ENCODE data around the gene ACADVL.

Gene ACADVL

DNA sequence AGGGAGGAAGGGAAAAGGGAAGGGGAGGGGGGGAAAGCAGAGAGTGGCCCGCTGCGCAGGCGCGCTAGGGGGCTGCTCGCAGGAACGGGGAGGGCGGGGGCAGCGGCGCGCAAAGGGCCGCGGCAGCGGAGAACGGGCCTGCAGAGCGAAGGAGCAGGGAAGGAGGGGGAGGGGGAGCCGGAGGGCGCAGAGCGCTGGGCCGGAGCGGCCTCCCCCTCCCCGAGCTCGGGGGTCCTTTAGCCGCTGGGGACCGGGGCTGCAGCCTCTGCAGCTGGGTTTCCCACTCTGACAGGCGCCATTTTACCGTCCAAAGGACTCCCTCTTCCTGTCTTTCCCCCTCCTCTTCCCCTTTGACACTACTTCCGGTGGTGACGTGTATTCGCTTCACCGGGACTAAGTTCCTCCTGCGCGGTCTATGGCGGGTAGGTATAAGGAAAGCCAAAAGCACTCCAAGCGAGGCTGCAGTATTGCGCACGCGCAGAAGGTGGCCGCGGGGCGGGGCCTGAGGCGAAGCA lies 32.0 kb downstream of the ACADVL start, which contains the start of gene CTDNEP1:
Gene CTDNEP1, minus strand, starts transcription at position 74 of the 515 bp plus-strand sequence. CDS start 438 bp downstream, outside the sequence.
- H3K9ac ChIP-seq (ENCODE audit: low read length) = peak within 1 kb of the TSS; percentile 95
- H3K27me3 ChIP-seq (ENCODE audit: insufficient read depth, low read length, poor library complexity) = no peaks in the 10 kb centered on the region
- peak within 1 kb of the TSS; percentile 89 for H3K4me3 ChIP-seq (ENCODE audit: low read length)
- peak within 1 kb of the TSS; percentile 100 for H3K27ac ChIP-seq (ENCODE audit: low read depth, low read length)
- no peak within 1 kb of the TSS for H2AK5ac ChIP-seq (ENCODE audit: low read length)
- peaks cover 44% of the 10 kb centered on the region for H3K79me2 ChIP-seq (ENCODE audit: control insufficient read depth, insufficient read depth, low read length)
- H3K79me1 ChIP-seq (ENCODE audit: low read length) = peaks cover 10% of the 10 kb centered on the region
- H2BK5ac ChIP-seq (ENCODE audit: low read length) = peak within 1 kb of the TSS; percentile 70
- no peak within 1 kb of the TSS for H2BK15ac ChIP-seq (replicated peaks; ENCODE audit: low read depth)
- H2BK120ac ChIP-seq (ENCODE audit: low read depth, low read length) = no peak within 1 kb of the TSS
- peaks cover 3% of the 10 kb centered on the region for H3K4me1 ChIP-seq (ENCODE audit: control insufficient read depth, low read depth, low read length)
- WGBS (ENCODE audit: extremely low coverage, insufficient coverage, low lambda C conversion rate) = no CpG with 5 or more reads among the region's 41 CpGs
- peaks cover 2% of the 10 kb centered on the region for H3K36me3 ChIP-seq (ENCODE audit: control insufficient read depth, insufficient read depth, low read length)
- peak within 1 kb of the TSS; percentile 98 for H3K4ac ChIP-seq (ENCODE audit: low read depth, low read length)
- H3K4me2 ChIP-seq (ENCODE audit: low read length) = peak within 1 kb of the TSS; percentile 81
- peak; percentile 100 for DNase-seq
- H4K8ac ChIP-seq (ENCODE audit: low read depth, low read length) = peak within 1 kb of the TSS; percentile 94
- peak within 1 kb of the TSS; percentile 89 for H3K23ac ChIP-seq (ENCODE audit: low read length)
- peak within 1 kb of the TSS; percentile 96 for H3K56ac ChIP-seq (ENCODE audit: low read length)
- H4K5ac ChIP-seq (ENCODE audit: low read length) = no peak within 1 kb of the TSS
- peak within 1 kb of the TSS; percentile 96 for H3K18ac ChIP-seq (ENCODE audit: low read length)

DNA sequence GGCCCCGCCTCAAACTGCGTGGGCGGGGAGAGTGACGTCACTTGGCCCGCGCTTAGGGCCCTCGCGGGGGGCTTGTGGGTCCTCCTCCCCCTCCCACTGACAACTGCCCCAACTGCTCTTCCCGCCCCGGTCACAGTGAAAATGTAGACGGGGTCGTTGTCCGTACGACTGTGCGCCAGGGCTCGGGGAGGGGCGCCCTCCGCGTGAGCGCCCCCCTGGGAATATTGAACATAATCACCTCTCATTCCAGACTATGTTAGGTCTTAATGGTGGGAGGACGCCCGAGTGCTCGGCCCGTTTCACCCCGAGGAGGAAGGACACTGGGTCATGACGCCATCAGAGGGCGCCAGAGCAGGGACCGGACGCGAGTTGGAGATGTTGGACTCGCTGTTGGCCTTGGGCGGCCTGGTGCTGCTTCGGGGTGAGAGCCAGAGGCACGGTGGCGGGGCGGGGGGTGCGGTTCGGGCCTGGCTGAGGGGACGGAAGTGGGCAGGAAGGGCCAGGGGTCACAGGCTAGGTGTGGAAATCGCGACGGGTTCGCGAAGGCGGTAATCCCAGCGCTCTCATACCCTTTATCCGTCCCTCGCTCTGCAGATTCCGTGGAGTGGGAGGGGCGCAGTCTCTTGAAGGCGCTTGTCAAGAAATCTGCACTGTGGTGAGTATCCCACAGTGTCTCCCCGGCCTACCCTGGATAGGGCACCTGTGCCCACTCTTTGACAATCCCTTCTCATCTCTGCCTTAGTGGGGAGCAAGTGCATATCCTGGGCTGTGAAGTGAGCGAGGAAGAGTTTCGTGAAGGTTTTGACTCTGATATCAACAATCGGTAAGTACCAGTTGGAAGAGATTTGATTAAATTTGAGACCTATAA lies 32.7 kb downstream of the ACADVL start, which contains the start of gene ELP5:
Gene ELP5, plus strand, starts transcription at position 40 of the 868 bp plus-strand sequence. Its CDS starts 336 bp downstream, at position 376.
- peak within 1 kb of the TSS; percentile 100 for H3K27ac ChIP-seq (ENCODE audit: low read depth, low read length)
- H3K36me3 ChIP-seq (ENCODE audit: control insufficient read depth, insufficient read depth, low read length) = peaks cover 2% of the 10 kb centered on the region
- H4K8ac ChIP-seq (ENCODE audit: low read depth, low read length) = peak within 1 kb of the TSS; percentile 94
- H3K79me2 ChIP-seq (ENCODE audit: control insufficient read depth, insufficient read depth, low read length) = peaks cover 41% of the 10 kb centered on the region
- no peak within 1 kb of the TSS for H2BK15ac ChIP-seq (replicated peaks; ENCODE audit: low read depth)
- peak within 1 kb of the TSS; percentile 95 for H3K9ac ChIP-seq (ENCODE audit: low read length)
- peak within 1 kb of the TSS; percentile 98 for H3K4ac ChIP-seq (ENCODE audit: low read depth, low read length)
- H3K27me3 ChIP-seq (ENCODE audit: insufficient read depth, low read length, poor library complexity) = no peaks in the 10 kb centered on the region
- H4K5ac ChIP-seq (ENCODE audit: low read length) = no peak within 1 kb of the TSS
- H3K18ac ChIP-seq (ENCODE audit: low read length) = peak within 1 kb of the TSS; percentile 96
- H3K23ac ChIP-seq (ENCODE audit: low read length) = peak within 1 kb of the TSS; percentile 89
- H3K4me3 ChIP-seq (ENCODE audit: low read length) = peak within 1 kb of the TSS; percentile 89
- no peak within 1 kb of the TSS for H2AK5ac ChIP-seq (ENCODE audit: low read length)
- DNase-seq = peak; percentile 98
- peak within 1 kb of the TSS; percentile 96 for H3K56ac ChIP-seq (ENCODE audit: low read length)
- H2BK120ac ChIP-seq (ENCODE audit: low read depth, low read length) = no peak within 1 kb of the TSS
- no CpG with 5 or more reads among the region's 55 CpGs for WGBS (ENCODE audit: extremely low coverage, insufficient coverage, low lambda C conversion rate)
- H3K4me1 ChIP-seq (ENCODE audit: control insufficient read depth, low read depth, low read length) = peaks cover 3% of the 10 kb centered on the region
- H3K4me2 ChIP-seq (ENCODE audit: low read length) = peak within 1 kb of the TSS; percentile 81
- peak within 1 kb of the TSS; percentile 70 for H2BK5ac ChIP-seq (ENCODE audit: low read length)
- H3K79me1 ChIP-seq (ENCODE audit: low read length) = peaks cover 9% of the 10 kb centered on the region

DNA sequence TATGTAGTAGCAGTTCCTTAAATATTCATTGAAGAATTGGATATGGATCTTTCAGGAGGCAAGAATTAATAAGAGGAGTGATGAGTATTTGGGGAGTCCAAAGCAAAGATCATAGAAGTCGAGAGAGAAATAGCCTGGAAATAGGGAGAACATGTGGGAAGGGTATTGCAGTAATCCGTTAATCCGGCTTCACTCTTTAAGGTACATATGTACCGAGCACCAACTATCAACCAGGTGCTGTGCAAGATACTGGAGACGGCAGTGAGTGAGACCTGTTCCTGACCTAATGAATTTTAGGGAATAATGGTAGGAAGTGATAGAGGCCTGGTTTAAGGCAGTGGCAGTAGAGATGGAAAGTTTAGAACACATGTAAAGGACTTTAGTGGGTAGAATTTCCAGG lies 33.3 kb downstream of the ACADVL start:
- Histone ChIP-seq H2BK5ac (ENCODE audit: low read length) (no peak overlapping the region), H3K18ac (ENCODE audit: low read length) (no peak overlapping the region), H4K5ac (ENCODE audit: low read length) (no peak overlapping the region), H3K4me1 (ENCODE audit: control insufficient read depth, low read depth, low read length) (peaks cover 3% of the 10 kb centered on the region), H2BK120ac (ENCODE audit: low read depth, low read length) (no peak overlapping the region), H3K36me3 (ENCODE audit: control insufficient read depth, insufficient read depth, low read length) (peaks cover 2% of the 10 kb centered on the region), H3K56ac (ENCODE audit: low read length) (peak overlapping the region; percentile 96), H3K4me2 (ENCODE audit: low read length) (no peak overlapping the region), H3K4ac (ENCODE audit: low read depth, low read length) (no peak overlapping the region), H3K9ac (ENCODE audit: low read length) (peak overlapping the region; percentile 89), H3K79me2 (ENCODE audit: control insufficient read depth, insufficient read depth, low read length) (peaks cover 38% of the 10 kb centered on the region), H2BK15ac (replicated peaks; ENCODE audit: low read depth) (no peak overlapping the region), H4K8ac (ENCODE audit: low read depth, low read length) (no peak overlapping the region), H3K4me3 (ENCODE audit: low read length) (no peak overlapping the region), H3K23ac (ENCODE audit: low read length) (no peak overlapping the region), H3K79me1 (ENCODE audit: low read length) (peaks cover 9% of the 10 kb centered on the region), H3K27me3 (ENCODE audit: insufficient read depth, low read length, poor library complexity) (no peaks in the 10 kb centered on the region), H2AK5ac (ENCODE audit: low read length) (no peak overlapping the region), H3K27ac (ENCODE audit: low read depth, low read length) (no peak overlapping the region)
- DNase-seq = no peak
- no CpG with 5 or more reads among the region's 5 CpGs for WGBS (ENCODE audit: extremely low coverage, insufficient coverage, low lambda C conversion rate)

DNA sequence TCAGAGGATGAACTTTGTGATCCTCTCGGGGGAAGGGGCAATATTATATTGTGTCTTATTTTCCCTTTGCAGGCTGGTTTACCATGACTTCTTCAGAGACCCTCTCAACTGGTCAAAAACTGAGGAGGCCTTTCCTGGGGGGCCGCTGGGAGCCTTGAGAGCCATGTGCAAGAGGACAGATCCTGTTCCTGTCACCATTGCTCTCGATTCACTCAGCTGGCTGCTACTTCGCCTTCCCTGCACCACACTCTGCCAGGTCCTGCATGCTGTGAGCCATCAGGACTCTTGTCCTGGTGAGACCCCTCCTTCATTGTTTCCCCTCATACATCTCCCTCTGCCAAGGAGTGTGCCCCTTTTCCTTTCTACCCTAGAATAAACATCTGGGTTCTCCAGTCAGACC lies 34.8 kb downstream of the ACADVL start:
- H3K9ac ChIP-seq (ENCODE audit: low read length) = no peak overlapping the region
- no peak overlapping the region for H2BK5ac ChIP-seq (ENCODE audit: low read length)

DNA sequence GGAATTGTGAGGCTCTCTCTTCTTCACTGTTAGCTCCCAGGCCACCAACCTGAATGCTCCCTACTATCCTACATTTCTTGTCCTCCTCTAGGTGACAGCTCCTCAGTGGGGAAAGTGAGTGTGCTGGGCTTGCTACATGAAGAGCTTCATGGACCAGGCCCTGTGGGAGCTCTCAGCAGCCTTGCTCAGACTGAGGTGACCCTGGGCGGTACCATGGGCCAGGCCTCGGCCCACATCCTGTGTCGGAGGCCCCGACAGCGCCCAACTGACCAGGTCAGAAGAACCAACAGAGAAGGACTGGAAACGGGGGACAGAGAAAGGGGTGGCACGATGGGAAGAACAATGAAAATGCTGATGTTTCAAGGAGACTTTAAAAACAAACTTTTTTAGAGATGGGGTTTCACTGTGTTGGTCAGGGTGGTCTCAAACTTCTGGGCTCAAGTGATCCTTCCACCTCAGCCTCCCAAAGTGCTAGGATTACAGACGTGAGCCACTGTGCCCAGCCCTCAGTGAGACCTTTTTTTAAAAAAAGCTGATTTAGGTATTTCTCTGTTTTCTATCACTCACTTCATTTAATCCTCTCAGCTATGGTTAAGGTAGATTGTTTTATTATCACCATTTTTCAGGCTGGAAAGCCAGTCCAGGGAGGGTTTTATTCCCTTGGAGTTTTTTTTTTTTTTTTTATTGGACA lies 37.2 kb downstream of the ACADVL start:
- no peak for DNase-seq
- Histone ChIP-seq H3K56ac (ENCODE audit: low read length) (no peak overlapping the region), H2AK5ac (ENCODE audit: low read length) (no peak overlapping the region), H3K79me1 (ENCODE audit: low read length) (peaks cover 11% of the 10 kb centered on the region), H3K79me2 (ENCODE audit: control insufficient read depth, insufficient read depth, low read length) (peaks cover 30% of the 10 kb centered on the region), H3K18ac (ENCODE audit: low read length) (no peak overlapping the region), H4K8ac (ENCODE audit: low read depth, low read length) (no peak overlapping the region), H3K4me3 (ENCODE audit: low read length) (no peak overlapping the region), H3K27ac (ENCODE audit: low read depth, low read length) (no peak overlapping the region), H3K4me1 (ENCODE audit: control insufficient read depth, low read depth, low read length) (peaks cover 5% of the 10 kb centered on the region), H3K27me3 (ENCODE audit: insufficient read depth, low read length, poor library complexity) (no peaks in the 10 kb centered on the region), H3K4ac (ENCODE audit: low read depth, low read length) (no peak overlapping the region), H3K36me3 (ENCODE audit: control insufficient read depth, insufficient read depth, low read length) (peaks cover 4% of the 10 kb centered on the region), H3K23ac (ENCODE audit: low read length) (no peak overlapping the region), H2BK120ac (ENCODE audit: low read depth, low read length) (no peak overlapping the region), H3K4me2 (ENCODE audit: low read length) (no peak overlapping the region), H4K5ac (ENCODE audit: low read length) (no peak overlapping the region), H2BK5ac (ENCODE audit: low read length) (no peak overlapping the region), H2BK15ac (replicated peaks; ENCODE audit: low read depth) (no peak overlapping the region), H3K9ac (ENCODE audit: low read length) (no peak overlapping the region)
- WGBS (ENCODE audit: extremely low coverage, insufficient coverage, low lambda C conversion rate) = no CpG with 5 or more reads among the region's 8 CpGs

More for the DNA sequence above, 34.8 kb downstream of the ACADVL start:
- no peak overlapping the region for H2BK15ac ChIP-seq (replicated peaks; ENCODE audit: low read depth)
- no peak overlapping the region for H3K4me3 ChIP-seq (ENCODE audit: low read length)
- no peak overlapping the region for H3K4ac ChIP-seq (ENCODE audit: low read depth, low read length)
- H2AK5ac ChIP-seq (ENCODE audit: low read length) = no peak overlapping the region
- H3K56ac ChIP-seq (ENCODE audit: low read length) = peak overlapping the region; percentile 46
- no peak overlapping the region for H4K5ac ChIP-seq (ENCODE audit: low read length)
- H3K4me1 ChIP-seq (ENCODE audit: control insufficient read depth, low read depth, low read length) = peaks cover 3% of the 10 kb centered on the region
- no peak overlapping the region for H3K27ac ChIP-seq (ENCODE audit: low read depth, low read length)
- peaks cover 4% of the 10 kb centered on the region for H3K79me1 ChIP-seq (ENCODE audit: low read length)
- no peaks in the 10 kb centered on the region for H3K27me3 ChIP-seq (ENCODE audit: insufficient read depth, low read length, poor library complexity)
- H3K23ac ChIP-seq (ENCODE audit: low read length) = no peak overlapping the region
- no CpG with 5 or more reads among the region's 4 CpGs for WGBS (ENCODE audit: extremely low coverage, insufficient coverage, low lambda C conversion rate)
- no peak overlapping the region for H4K8ac ChIP-seq (ENCODE audit: low read depth, low read length)
- DNase-seq = no peak
- H3K36me3 ChIP-seq (ENCODE audit: control insufficient read depth, insufficient read depth, low read length) = peaks cover 4% of the 10 kb centered on the region
- H3K4me2 ChIP-seq (ENCODE audit: low read length) = no peak overlapping the region
- peaks cover 29% of the 10 kb centered on the region for H3K79me2 ChIP-seq (ENCODE audit: control insufficient read depth, insufficient read depth, low read length)
- H2BK120ac ChIP-seq (ENCODE audit: low read depth, low read length) = no peak overlapping the region
- no peak overlapping the region for H3K18ac ChIP-seq (ENCODE audit: low read length)
